Smooth muscle cell (in vitro differentiated cells): ENCODE measurements around the gene VTI1A. TPM values are rescaled to one million over a fixed set of nuclear protein-coding genes. Genes with fewer than 3 reads are reported as not detected.

Source experiments
- DNase-seq: peaks from one replicate; lab custom pipeline; 2025; ENCODE audit not compliant: unreplicated experiment; lab: John Stamatoyannopoulos, UW
- H2AFZ ChIP-seq: fragments of 200-600 bp; sonication (generic); 2 replicates; pipeline ENCODE4 v1.6.0; 2016; ENCODE audit warnings: antibody characterized with exemption, low read depth, mild to moderate bottlenecking
- H3F3A ChIP-seq: fragments of 200-600 bp; sonication (generic); 2 replicates; pipeline ENCODE4 v1.6.0; 2017; ENCODE audit warnings: antibody characterized with exemption, low read depth
- H3K27ac ChIP-seq: fragments of 200-600 bp; sonication (generic); 2 replicates; pipeline ENCODE4 v1.5.1; 2016; ENCODE audit warnings: low read depth, mild to moderate bottlenecking
- H3K27me3 ChIP-seq: fragments of 200-600 bp; sonication (generic); 2 replicates; pipeline ENCODE4 v1.6.1; 2016; ENCODE audit warnings: low read depth, mild to moderate bottlenecking
- H3K36me3 ChIP-seq: fragments of 200-600 bp; sonication (generic); 2 replicates; pipeline ENCODE4 v1.5.1; 2016; ENCODE audit warnings: low read depth
- H3K4me1 ChIP-seq: fragments of 200-600 bp; sonication (generic); 2 replicates; pipeline ENCODE4 v1.5.1; 2016; ENCODE audit warnings: low read depth
- H3K4me2 ChIP-seq: fragments of 200-600 bp; sonication (generic); 2 replicates; pipeline ENCODE4 v1.6.0; 2016; ENCODE audit warnings: mild to moderate bottlenecking
- H3K4me3 ChIP-seq: fragments of 200-600 bp; sonication (generic); 2 replicates; pipeline ENCODE4 v1.5.1; 2016; ENCODE audit warnings: mild to moderate bottlenecking
- H3K79me2 ChIP-seq: fragments of 200-600 bp; sonication (generic); 2 replicates; pipeline ENCODE4 v1.6.0; 2016; ENCODE audit warnings: low read depth, mild to moderate bottlenecking
- H3K9ac ChIP-seq: fragments of 200-600 bp; sonication (generic); 2 replicates; pipeline ENCODE4 v1.6.0; 2016; ENCODE audit warnings: low read depth
- H3K9me3 ChIP-seq: fragments of 200-600 bp; sonication (generic); replicated peaks from 2 replicates; pipeline ENCODE4 v1.5.1; 2016; ENCODE audit warnings: low read depth
- H4K20me1 ChIP-seq: fragments of 200-600 bp; sonication (generic); 2 replicates; pipeline ENCODE4 v1.6.0; 2016; ENCODE audit warnings: low read depth
- CTCF ChIP-seq: fragments of 200-600 bp; sonication (generic); IDR thresholded peaks from 2 replicates; pipeline ENCODE4 v1.5.1; 2017; ENCODE audit warnings: borderline replicate concordance, mild to moderate bottlenecking, antibody characterized with exemption; ENCODE audit not compliant: insufficient read depth, poor library complexity, severe bottlenecking
- WGBS: methylation state at CpG from one replicate; pipeline ENCODE4 v1.1.7; 2016; ENCODE audit warnings: low lambda C conversion rate; 5-methylcytosine and 5-hydroxymethylcytosine counted together
- polyA plus RNA-seq: library from polyadenylated mRNA; unstranded; fragments of >200 nt; fragmentation: Nextera tagmentation; extraction: Ambion mirVana; gene quantifications from 2 replicates; pipeline ENCODE4 v1.2.1, GENCODE V29; 2016
- total RNA-seq: library from RNA; depleted of rRNA; stranded (reverse); fragments of >200 nt; gene quantifications from 2 replicates; pipeline ENCODE4 v1.2.3, GENCODE V29; 2014

Gene VTI1A
- total and polyA plus RNA-seq, 2 experiments from 2014 or later = 14.0 to 21.8 TPM

- no peaks in the 10 kb centered on the region for H3F3A ChIP-seq
- no peaks in the 10 kb centered on the region for H3K9me3 ChIP-seq
- no peak for DNase-seq
- H3K36me3 ChIP-seq = no peaks in the 10 kb centered on the region
- no peak overlapping the region for H3K9ac ChIP-seq
- no peaks in the 10 kb centered on the region for H3K4me1 ChIP-seq
- no peak overlapping the region for H2AFZ ChIP-seq
- H3K4me2 ChIP-seq = no peak overlapping the region
- no peaks in the 10 kb centered on the region for H3K79me2 ChIP-seq
- no peaks in the 10 kb centered on the region for H3K27me3 ChIP-seq
- no peak for TF ChIP-seq CTCF
- H4K20me1 ChIP-seq = peaks cover 5% of the 10 kb centered on the region
- H3K27ac ChIP-seq = no peak overlapping the region
- H3K4me3 ChIP-seq = no peak overlapping the region
- WGBS = 96% methylated on average over 4 of the region's 4 CpGs
These were observed 105.6 kb downstream of the VTI1A start for GRCh38 chr10:112552593-112553110.

- no peak overlapping the region for H3K4me3 ChIP-seq
- H2AFZ ChIP-seq = no peak overlapping the region
- peaks cover 5% of the 10 kb centered on the region for H4K20me1 ChIP-seq
- no peaks in the 10 kb centered on the region for H3K4me1 ChIP-seq
- H3K9me3 ChIP-seq = no peaks in the 10 kb centered on the region
- no peaks in the 10 kb centered on the region for H3K36me3 ChIP-seq
- no peaks in the 10 kb centered on the region for H3K79me2 ChIP-seq
- H3K27me3 ChIP-seq = no peaks in the 10 kb centered on the region
- DNase-seq = no peak
- no peak overlapping the region for H3K9ac ChIP-seq
- no peak for TF ChIP-seq CTCF
- H3F3A ChIP-seq = no peaks in the 10 kb centered on the region
- WGBS = 94% methylated on average over 3 of the region's 3 CpGs
- no peak overlapping the region for H3K27ac ChIP-seq
- H3K4me2 ChIP-seq = no peak overlapping the region
These were observed 106.3 kb downstream of the VTI1A start for GRCh38 chr10:112553315-112553714.

- Histone ChIP-seq H3K36me3 (no peaks in the 10 kb centered on the region), H3K27ac (no peak overlapping the region), H3K4me3 (no peak overlapping the region), H3K27me3 (no peaks in the 10 kb centered on the region), H3K9ac (no peak overlapping the region), H3K9me3 (no peaks in the 10 kb centered on the region), H3F3A (no peaks in the 10 kb centered on the region), H3K79me2 (no peaks in the 10 kb centered on the region), H2AFZ (no peak overlapping the region), H3K4me1 (peaks cover 5% of the 10 kb centered on the region), H4K20me1 (peaks cover 1% of the 10 kb centered on the region), H3K4me2 (no peak overlapping the region)
- TF ChIP-seq CTCF = no peak
- DNase-seq = no peak
These were observed 107.2 kb downstream of the VTI1A start for GRCh38 chr10:112554263-112554662.

GRCh38 chr10:112557197-112557596, 110.2 kb downstream of the VTI1A start:
- Histone ChIP-seq H3K27me3 (no peaks in the 10 kb centered on the region), H3F3A (no peaks in the 10 kb centered on the region), H4K20me1 (no peaks in the 10 kb centered on the region), H3K4me2 (no peak overlapping the region), H3K9ac (no peak overlapping the region), H3K9me3 (no peaks in the 10 kb centered on the region), H3K79me2 (no peaks in the 10 kb centered on the region), H3K36me3 (no peaks in the 10 kb centered on the region), H3K4me1 (peaks cover 5% of the 10 kb centered on the region), H3K4me3 (no peak overlapping the region), H2AFZ (no peak overlapping the region), H3K27ac (no peak overlapping the region)
- TF ChIP-seq CTCF = no peak
- DNase-seq = no peak
- 94% methylated on average over 2 of the region's 2 CpGs for WGBS
